Measurements from ENCODE around the gene PPP2R3B.

Gene PPP2R3B

GRCh38 chrX:350148-350533 is 36.6 kb downstream of the PPP2R3B start:
- no peak for ATAC-seq (ENCODE audit: insufficient read depth, low read depth)
- Histone ChIP-seq H3K9ac (ENCODE audit: low read depth, low read length) (no peak overlapping the region), H3K9me3 (ENCODE audit: insufficient read depth, low read length, severe bottlenecking) (peaks cover 4% of the 10 kb centered on the region), H2AFZ (ENCODE audit: low read depth, low read length) (no peak overlapping the region), H3K27ac (ENCODE audit: low read length) (no peak overlapping the region), H3K4me3 (ENCODE audit: low read depth in 1 of 2, low read length in 2 of 2) (no peak overlapping the region), H3K4me2 (ENCODE audit: insufficient read depth, low read length) (no peak overlapping the region), H3K36me3 (ENCODE audit: insufficient read depth, low read length) (peaks cover 72% of the 10 kb centered on the region), H3K79me2 (ENCODE audit: insufficient read depth, low read length) (peaks cover 65% of the 10 kb centered on the region), H3K4me1 (ENCODE audit: insufficient read depth, low read length) (no peaks in the 10 kb centered on the region), H4K20me1 (ENCODE audit: insufficient read depth, low read length) (peaks cover 13% of the 10 kb centered on the region), H3K27me3 (ENCODE audit: insufficient read depth, low read length, poor library complexity) (no peaks in the 10 kb centered on the region)
- DNase-seq: no peak
- no peak for TF ChIP-seq CTCF (IDR thresholded peaks at IDR 0.05; ENCODE audit: borderline replicate concordance, extremely low read depth, low read length, poor library complexity, severe bottlenecking)

- Histone ChIP-seq H3K9ac (ENCODE audit: low read depth, low read length) (no peak overlapping the region), H3K9me3 (ENCODE audit: insufficient read depth, low read length, severe bottlenecking) (peaks cover 8% of the 10 kb centered on the region), H3K36me3 (ENCODE audit: insufficient read depth, low read length) (peaks cover 73% of the 10 kb centered on the region), H3K4me1 (ENCODE audit: insufficient read depth, low read length) (no peaks in the 10 kb centered on the region), H3K27ac (ENCODE audit: low read length) (no peak overlapping the region), H3K27me3 (ENCODE audit: insufficient read depth, low read length, poor library complexity) (no peaks in the 10 kb centered on the region), H3K4me2 (ENCODE audit: insufficient read depth, low read length) (no peak overlapping the region), H3K79me2 (ENCODE audit: insufficient read depth, low read length) (peaks cover 60% of the 10 kb centered on the region), H3K4me3 (ENCODE audit: low read depth in 1 of 2, low read length in 2 of 2) (no peak overlapping the region), H4K20me1 (ENCODE audit: insufficient read depth, low read length) (peaks cover 13% of the 10 kb centered on the region), H2AFZ (ENCODE audit: low read depth, low read length) (no peak overlapping the region)
- TF ChIP-seq EZH2 (IDR thresholded peaks at IDR 0.05; ENCODE audit: borderline replicate concordance, low read depth, low read length, severe bottlenecking) (no peak), CTCF (IDR thresholded peaks at IDR 0.05; ENCODE audit: borderline replicate concordance, extremely low read depth, low read length, poor library complexity, severe bottlenecking) (no peak)
- ATAC-seq (ENCODE audit: insufficient read depth, low read depth): no peak
- no peak for DNase-seq
Observed at GRCh38 chrX:349702-350101, 37.0 kb downstream of the PPP2R3B start.

- Histone ChIP-seq H3K9me3 (ENCODE audit: insufficient read depth, low read length, severe bottlenecking) (peaks cover 13% of the 10 kb centered on the region), H3K4me2 (ENCODE audit: insufficient read depth, low read length) (no peak overlapping the region), H3K4me3 (ENCODE audit: low read depth in 1 of 2, low read length in 2 of 2) (no peak overlapping the region), H3K36me3 (ENCODE audit: insufficient read depth, low read length) (peaks cover 73% of the 10 kb centered on the region), H3K9ac (ENCODE audit: low read depth, low read length) (no peak overlapping the region), H2AFZ (ENCODE audit: low read depth, low read length) (no peak overlapping the region), H3K27ac (ENCODE audit: low read length) (no peak overlapping the region), H4K20me1 (ENCODE audit: insufficient read depth, low read length) (peaks cover 13% of the 10 kb centered on the region), H3K4me1 (ENCODE audit: insufficient read depth, low read length) (no peaks in the 10 kb centered on the region), H3K79me2 (ENCODE audit: insufficient read depth, low read length) (peaks cover 55% of the 10 kb centered on the region), H3K27me3 (ENCODE audit: insufficient read depth, low read length, poor library complexity) (no peaks in the 10 kb centered on the region)
- ATAC-seq (ENCODE audit: insufficient read depth, low read depth): no peak
- no peak for TF ChIP-seq EZH2 (IDR thresholded peaks at IDR 0.05; ENCODE audit: borderline replicate concordance, low read depth, low read length, severe bottlenecking)
- no peak for TF ChIP-seq CTCF (IDR thresholded peaks at IDR 0.05; ENCODE audit: borderline replicate concordance, extremely low read depth, low read length, poor library complexity, severe bottlenecking)
- no peak for DNase-seq
Observed at GRCh38 chrX:349196-349595, 37.5 kb downstream of the PPP2R3B start.

All from DND-41 (cell line).